Renal cortex interstitium (tissue), 11 donors: ENCODE data around the gene STX1B. TPM values are rescaled to one million over a fixed set of nuclear protein-coding genes. Genes with fewer than 3 reads are reported as not detected.
"Not testable (repeated sequence)": the region's sequence is repeated elsewhere in the genome, so short reads cannot be mapped to it uniquely, and the experiment has no call there.

Experiments
- DNase-seq, 11 donors: peaks; one replicate each; pipeline ENCODE4 v3.0.0-alpha.2; 2013; ENCODE audit warnings: low read depth in 9 of 11, low spot score in 4 of 11; ENCODE audit errors: extremely low read depth in 1 of 11
- polyA plus RNA-seq, 3 donors: library from polyadenylated mRNA; unstranded; fragments of 120-200 nt; gene quantifications; one replicate each; pipeline ENCODE4 v1.2.1, GENCODE V29; 2013; ENCODE audit not compliant: insufficient read length in 3 of 3

The STX1B gene
- polyA plus RNA-seq, 3 donors, result 1.2 to 2.7 (median 1.6) TPM

DNA sequence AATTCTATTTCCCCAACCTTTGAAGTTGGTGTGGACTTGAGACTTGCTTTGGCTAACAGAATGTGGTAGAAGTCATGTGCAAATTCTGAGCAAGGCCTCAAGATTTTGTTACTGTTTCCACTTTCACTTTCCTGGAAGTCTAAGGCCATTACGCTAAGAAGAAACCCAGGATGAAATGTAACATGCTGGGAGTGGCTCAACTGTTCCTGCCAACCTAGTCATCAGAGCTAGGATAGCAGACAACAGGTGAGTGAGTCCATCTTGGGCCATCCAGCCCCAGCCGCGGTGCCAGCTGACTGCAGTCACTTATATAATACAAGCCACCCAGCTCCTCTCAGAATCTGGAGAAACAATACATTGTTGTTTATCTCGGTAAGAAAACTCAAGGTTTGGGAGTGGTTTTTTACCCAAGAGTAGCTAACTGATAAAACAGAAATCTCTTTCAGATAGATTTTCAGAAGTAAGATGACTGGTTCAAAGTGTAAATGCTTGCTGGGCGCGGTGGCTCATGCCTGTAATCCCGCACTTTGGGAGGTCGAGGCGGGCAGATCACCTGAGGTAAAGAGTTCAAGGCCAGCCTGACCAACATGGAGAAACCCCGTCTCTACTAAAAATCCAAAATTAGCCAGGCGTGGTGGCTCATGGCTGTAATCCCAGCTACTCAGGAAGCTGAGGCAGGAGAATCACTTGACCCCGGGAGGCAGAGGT is 12.3 kb upstream of the STX1B start:
- no peak for DNase-seq

DNA sequence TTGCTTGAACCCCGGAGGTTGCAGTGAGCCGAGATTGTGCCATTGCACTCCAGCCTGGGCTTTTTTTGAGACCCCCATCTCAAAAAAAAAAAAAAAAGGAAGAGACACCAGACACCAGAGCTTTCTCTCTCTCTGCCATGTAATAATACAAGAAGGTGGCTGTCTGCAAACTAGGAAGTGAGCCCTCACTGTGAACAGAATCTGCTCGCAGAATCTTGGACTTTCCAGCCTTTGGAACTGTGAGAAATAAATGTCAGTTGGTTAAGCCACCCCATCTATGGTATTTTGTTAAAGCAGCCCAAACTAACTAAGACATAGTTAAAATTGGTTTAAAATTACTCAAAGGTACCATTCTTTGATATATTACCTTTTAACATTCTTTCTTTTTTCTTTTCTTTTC is 10.1 kb upstream of the STX1B start:
- DNase-seq, result no peak

DNA sequence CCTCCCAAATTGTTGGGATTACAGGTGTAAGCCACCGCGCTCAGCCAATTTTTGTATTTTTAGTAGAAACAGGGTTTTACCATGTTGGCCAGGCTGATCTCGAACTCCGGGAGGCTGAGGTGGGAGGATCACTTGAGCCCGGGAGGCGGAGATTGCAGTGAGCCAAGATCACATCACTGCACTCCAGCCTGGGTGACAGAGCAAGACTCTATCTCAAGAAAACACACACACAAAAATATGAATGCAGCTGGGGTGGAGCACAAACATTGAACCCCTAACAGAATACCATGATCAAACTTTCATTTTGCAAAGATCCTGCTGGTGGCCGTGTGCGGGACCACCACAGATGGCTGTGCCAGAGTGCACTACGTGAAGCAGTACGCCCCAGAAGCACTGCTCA is 7.3 kb upstream of the STX1B start:
- not testable (repeated sequence) for DNase-seq

DNA sequence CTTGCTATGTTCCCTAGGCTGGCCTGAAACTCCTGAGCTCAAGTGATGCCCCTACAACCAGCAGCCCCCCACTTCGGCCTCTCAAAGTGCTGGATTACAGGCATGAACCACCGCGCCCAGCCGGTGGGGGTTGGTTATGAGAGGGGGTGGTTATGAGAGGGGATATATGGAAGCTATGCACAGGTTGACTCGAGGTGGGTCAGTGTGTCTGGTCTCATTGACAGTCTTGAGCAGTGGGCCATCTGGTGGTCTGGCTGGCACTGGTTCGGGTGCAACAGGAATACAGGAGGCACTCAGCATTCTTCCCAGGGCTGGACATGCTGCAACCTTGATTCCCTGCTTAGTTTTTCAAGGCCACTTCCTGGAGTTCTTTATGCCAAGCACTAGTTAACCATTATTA is 5.6 kb upstream of the STX1B start:
- DNase-seq, result no peak

DNA sequence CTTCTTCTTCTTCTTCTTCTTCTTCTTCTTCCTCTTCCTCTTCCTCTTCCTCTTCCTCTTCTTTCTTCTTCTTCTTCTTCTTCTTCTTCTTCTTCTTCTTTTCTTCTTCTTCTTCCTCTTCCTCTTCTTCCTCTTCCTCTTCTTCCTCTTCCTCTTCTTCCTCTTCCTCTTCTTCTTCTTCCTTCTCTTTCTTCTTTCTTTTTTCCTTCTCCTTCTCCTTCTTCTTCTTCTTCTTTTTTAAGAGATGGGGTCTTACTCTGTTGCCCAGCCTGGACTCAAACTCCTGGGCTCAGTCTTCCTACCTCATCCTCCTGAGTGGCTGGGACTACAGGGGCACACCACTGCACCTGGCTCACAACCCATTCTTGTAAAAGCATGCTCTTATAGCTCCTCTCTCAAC is 2.9 kb upstream of the STX1B start:
- DNase-seq, result not testable (repeated sequence)

DNA sequence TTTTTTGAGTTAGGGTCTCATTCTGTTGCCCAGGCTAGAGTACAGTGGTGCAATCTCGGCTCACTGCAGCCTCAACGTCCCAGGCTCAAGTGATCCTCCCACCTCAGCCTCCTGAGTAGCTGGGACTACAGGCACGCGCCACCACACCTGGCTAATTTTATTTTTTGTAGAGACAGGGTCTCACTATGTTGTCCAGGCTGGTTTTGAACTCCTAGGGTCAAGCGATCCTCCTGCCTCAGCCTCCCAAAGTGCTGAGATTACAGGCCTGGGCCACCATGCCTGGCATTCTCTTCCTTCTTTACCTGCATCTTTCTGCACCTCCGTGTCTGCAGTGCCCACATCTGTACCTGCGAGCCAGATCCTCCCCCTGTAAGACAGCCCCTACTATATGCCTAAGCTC is 1.4 kb upstream of the STX1B start:
- DNase-seq, result not testable (repeated sequence)

DNA sequence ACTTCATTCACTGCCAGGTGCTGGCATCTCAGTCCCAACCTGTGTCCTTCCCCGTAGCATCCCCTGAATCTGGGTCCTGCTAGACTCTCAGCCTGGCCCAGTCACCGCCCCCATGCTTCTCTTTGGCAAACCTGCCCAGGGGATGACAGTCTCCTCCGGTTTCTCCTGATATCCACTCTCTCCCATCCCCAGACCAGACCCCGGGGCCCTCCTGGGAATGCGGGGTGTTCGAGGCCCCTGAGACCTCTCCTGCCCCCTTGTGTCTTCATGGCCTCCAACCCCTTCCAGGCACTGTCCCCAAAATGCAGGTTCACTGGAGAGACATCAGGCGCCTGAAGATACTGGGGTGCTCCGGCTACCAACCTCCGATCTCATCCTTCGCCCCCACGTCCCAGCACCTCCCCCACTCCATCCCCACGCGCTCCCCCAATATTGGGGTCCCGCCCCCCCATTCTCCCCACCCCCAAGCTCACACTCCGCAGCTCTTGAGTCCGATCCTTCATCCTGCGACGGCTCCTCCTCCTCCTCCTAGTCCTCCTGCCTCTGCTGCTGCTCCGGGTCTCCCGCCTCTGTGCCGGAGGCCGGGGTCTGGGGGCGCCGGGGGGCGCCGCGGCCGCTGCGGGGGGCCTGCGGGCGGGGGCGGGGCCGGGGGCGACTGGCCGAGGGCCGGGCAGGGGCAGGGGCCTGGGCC is 399 bp downstream of the STX1B start:
- DNase-seq, result no peak

DNA sequence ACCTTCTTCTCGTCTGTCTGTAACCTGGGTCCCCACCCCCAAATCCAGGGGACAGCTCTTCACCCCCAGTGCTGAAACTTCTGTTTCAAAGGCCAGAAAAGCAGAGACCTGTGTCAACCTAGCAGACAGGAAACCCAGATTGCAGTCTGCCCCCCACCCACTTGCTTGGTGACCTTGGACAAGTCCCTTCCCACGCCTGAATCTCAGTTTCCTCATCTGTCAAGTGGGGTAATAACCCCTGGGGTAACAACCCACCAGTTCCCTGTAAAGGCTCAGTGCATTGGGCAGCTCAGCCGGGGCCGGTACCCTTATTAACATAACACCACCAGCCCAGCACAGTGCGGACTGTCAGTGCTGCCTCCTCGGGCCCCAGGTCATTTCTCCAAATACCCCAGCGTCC is 1.3 kb downstream of the STX1B start:
- no peak for DNase-seq

DNA sequence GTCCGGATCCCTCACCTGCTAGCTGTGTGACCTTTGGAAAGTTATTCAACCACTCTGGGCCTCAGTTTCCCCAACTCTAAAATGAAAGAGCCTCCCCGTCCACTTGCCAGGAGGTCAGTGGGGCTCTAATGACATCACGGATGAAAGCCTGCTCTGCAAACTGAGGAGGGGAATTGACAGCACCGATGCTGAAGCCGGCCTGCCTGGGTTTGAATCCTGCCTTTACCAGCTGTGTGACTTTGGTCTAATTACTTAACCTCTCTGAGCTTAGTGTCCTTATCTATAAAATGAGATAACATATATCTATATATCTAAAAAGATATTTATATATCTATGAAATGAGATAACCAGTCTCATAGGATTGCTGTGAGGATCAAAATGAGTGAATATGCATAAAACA is 1.9 kb downstream of the STX1B start:
- no peak for DNase-seq

DNA sequence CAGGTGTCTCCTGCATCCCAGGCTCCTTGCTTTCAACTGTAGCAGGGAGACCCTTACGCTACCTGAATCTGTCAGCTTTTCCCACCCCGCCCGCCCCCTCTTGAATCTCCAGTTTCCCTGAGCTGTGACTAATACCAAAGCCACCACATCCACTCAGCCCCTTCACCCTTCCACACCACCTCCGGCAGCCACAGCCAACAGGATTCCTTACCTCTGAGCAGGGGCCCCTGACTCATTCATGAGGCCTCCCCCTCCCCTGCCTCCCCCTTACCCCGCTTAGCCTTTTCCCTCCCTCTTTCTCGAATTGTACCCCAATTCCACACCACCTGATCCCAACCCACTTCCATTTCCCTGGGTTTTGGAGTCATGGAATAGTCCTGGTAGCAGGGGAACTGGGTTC is 2.3 kb downstream of the STX1B start:
- no peak for DNase-seq

DNA sequence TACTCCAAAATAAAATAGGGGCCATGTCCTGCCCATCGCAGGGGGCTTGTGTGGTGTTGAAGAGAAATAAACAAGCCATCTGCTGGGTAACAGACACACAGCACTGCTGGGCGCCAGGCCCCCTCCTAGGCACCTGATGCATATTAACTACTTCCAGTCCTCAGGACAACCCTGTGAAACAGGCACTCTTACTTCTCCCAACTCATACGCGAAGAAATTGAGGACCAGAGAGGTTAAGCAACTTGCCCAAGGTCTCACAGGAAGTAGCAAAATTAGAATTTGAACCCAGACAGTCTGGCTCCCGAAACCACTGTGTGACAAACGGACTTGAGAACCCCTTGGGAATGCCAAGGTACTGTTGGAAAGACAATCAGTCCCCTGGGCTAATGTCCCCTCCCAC is 2.8 kb downstream of the STX1B start:
- DNase-seq, result no peak

DNA sequence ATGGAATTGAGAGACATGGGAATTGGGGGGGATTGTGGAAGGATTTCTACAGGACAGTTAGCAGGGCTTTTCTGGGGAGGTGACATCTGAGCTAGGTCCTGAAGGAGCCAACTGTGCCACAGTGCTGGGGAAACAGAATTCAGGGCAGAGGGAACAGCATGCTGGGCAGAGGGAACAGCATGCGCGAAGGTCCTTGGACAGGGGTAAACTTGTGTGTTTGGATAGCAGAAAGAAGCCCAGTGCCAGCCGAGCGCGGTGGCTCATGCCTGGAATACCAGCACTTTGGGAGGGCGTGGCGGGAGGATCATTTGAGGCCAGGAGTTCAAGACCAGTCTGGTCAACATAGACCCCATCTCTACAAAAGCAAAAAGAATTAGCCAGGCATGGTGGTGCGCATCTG is 3.8 kb downstream of the STX1B start:
- DNase-seq, result no peak

DNA sequence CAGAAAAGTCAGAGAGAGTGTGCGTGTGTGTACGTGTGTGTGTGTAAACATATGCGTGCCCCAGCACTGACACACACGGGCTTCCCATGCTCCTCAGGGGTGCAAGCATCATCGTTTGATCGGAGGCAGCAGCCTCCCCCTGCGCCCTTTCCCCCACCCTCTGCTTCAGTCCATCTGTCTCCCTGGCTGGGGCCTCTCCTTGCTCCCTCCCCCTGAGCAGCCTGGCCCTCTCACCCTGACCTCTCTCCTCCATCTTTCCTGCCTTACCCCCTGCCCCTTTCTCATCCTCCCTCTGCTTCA is 4.4 kb downstream of the STX1B start:
- no peak for DNase-seq

DNA sequence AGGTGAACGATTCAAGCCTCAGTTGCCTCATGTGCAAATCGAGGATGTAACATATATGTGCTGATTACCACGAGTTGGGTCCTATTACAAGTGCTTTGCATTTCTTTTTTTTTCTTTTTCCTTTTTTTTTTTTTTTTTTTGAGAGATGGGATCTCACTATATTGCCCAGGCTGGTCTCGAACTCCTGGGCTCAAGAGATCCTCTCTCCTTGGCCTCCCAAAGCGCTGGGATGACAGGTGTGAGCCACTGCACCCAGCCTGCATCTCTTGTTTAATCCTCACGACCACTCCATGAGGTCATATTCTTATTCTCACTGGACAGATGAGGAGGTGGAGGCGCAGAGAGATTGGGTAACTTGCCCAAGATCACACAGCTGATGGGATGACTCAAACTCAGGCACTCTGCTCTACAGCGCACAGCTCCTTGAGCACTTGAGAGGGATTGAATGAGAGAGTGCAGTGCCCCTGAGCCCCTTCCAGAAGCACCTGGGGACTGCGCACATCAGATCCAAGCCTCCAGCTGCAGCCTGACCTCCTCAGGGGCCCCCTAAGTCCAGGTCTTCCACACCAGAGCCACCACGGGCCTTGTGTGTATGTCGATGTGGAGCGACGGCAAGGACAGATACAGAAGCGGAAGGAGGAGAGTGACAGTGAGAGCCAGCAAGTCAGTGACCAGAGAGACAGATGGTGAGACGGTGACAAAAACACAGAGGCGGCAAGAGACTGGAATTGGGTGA is 4.9 kb downstream of the STX1B start:
- no peak for DNase-seq

DNA sequence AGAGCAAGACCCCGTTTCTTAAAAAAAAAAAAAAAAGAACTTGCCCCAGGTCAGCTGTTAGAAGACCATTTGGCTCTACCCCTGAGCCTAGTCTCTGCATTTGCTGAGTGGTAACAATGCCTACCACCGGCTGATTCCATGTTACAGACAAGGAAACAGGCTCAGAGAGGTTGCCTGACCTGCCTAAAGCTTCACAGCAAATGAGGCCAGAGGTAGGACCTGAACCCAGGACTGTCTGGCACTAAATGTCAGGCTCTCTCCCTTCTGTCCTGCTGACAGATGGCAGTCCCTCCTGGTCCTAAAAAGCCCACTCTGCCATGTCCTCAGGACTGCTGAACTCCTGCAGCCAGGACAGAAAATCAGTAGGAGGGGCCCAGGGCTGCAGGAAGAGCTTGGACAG is 5.8 kb downstream of the STX1B start:
- no peak for DNase-seq

DNA sequence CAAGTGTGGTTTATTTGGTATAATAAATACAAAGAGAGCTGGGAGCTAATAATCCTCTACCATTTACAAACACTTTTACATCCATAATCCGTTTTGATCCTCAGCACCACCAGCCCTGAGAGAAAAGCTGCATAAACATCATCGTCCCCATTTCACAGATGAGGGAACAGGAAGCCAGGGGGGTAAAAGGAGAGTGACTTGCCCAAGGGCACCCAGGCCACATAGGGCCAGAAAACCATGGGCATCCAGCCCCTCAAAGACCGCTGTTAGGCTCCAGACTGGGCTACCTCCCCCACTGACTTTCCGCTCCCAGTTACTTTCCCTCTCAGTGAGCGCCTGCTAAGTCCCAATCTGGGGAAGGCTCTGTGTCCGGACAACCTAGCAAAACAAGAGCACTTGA is 6.7 kb downstream of the STX1B start:
- DNase-seq, result no peak

DNA sequence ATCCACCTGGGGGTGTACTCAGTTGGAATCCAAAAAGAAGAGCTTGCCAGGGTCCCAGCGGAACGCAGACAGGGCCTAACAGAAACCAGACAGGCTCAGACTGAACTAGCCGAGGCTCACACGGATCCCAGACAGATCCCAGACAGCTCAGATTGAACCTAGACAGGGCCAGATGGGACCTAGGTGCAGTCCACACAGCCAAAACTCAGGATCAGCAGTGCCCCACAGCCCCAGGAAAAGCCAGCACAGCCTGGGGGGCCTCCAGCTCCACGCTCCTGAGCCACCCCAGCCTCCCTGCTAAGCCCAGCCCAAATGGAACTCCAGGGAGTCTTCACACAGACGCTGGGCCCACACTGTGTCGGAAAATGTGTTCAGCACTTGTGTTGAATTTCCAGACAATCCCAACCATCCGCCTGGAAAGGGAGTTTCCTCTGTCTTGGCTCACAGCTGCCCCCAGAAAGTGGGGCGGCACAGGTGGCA is 7.5 kb downstream of the STX1B start:
- no peak for DNase-seq

DNA sequence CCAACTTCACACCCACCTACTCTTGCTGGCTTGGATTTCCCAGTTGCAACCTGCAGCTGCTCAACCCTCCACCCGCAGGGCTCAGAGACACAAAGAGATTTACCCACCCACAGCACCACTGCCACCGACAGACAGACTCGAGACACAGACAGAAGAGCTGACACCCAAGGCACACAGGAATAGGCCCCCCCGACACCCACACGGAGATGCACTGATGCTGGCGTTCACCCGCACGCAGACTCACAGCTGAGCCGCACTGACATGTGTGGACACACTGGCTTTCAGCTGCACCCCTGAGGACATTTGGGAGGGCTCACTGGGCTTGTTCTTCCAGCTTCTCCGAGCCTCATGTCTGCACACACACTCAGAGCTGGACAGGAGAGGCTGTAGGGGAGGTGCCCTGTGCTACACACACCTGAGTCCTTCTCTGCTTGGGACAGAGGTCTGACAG is 8.2 kb downstream of the STX1B start:
- DNase-seq, result no peak

DNA sequence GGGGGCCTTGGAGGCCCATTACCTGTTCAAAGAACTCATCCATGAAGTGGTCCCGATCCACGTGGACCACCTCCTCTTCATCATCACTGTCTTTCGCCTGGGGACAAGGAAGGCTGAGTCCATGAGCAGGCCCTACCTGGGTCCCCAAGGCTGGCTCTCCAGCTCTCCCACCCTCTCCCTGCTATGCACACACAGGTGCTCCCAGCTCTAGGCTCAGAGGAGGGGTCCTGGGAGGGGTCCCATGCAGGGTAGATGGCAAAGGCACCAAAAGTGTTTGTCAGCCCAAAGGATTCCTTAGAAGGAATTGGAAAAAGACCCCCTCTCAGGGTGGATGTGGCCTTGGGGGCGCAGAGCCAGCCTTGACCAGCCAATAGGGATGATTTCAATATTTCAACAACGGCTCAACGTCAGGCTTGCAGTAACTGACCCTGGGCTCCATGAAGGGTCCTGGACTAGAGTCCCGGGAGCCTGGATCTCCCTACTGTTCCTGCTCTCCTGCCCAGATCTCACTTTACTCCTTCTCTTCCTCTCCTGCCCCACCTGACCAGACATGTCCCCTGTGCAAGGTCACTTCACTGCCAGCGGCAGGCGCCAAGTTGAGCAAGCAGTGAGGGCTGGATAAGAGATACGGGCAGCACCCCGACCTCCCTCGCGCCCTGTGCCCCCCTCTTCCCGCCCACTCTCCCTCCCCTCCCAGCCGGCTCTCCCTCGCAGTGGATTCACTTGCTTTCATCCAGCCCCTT is 8.8 kb downstream of the STX1B start:
- DNase-seq, result no peak
